ENCODE data around the gene SMIM10. TPM values are rescaled to one million over a fixed set of nuclear protein-coding genes. Genes with fewer than 3 reads are reported as not detected.

The SMIM10 gene
- total and polyA plus RNA-seq, 5 donors from 2014 or later: not detected

DNA sequence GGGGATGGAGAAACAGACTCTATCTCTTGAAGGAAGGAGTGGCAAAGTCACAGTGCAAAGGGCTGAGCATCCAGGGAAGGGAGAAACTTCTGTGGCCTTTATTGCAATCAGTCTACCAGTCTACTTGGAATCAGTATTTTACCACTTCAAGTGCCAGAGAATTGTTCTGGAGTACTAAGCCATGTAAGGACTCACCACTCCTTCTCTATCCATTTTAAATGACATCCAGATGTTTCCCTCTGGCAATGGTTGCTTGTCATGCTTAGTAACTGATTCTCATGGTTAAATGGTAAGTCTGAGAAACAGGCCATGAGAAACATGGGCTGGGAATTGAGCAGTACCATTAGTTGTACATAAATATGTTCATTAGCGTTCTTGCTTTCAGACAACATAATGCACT is 21.1 kb upstream of the SMIM10 start:
- no peaks in the 10 kb centered on the region for H3K9me3 ChIP-seq (ENCODE audit: control insufficient read depth in 2 of 2, low read length in 2 of 2)
- H3K9me3 Mint-ChIP-seq: peaks cover 0 to 3% (median 0%) of the 10 kb centered on the region in 7 donors
- no peaks in the 10 kb centered on the region for H3K27me3 ChIP-seq (ENCODE audit: control insufficient read depth, insufficient read depth, low read length)
- H3K4me1 Mint-ChIP-seq: no peaks in the 10 kb centered on the region
- ATAC-seq (ENCODE audit: low read depth in 2 of 2): no peak
- H3K27me3 Mint-ChIP-seq: peaks cover 9% of the 10 kb centered on the region
- H3K4me3 Mint-ChIP-seq: no peak overlapping the region
- no peaks in the 10 kb centered on the region for H3K36me3 Mint-ChIP-seq
- H3K4me3 ChIP-seq (ENCODE audit: low read depth, low read length): no peak overlapping the region
- DNase-seq: no peak
- no peaks in the 10 kb centered on the region for H3K36me3 ChIP-seq (ENCODE audit: control insufficient read depth, insufficient read depth, low read length)
- no peaks in the 10 kb centered on the region for H3K4me1 ChIP-seq (ENCODE audit: control insufficient read depth, insufficient read depth, low read length, poor library complexity, severe bottlenecking)
- no peak overlapping the region for H3K27ac ChIP-seq (ENCODE audit: insufficient read depth, low read length, poor library complexity, severe bottlenecking)
- H3K27ac Mint-ChIP-seq: no peak overlapping the region

GRCh38 chrX:134971926-134972325 is 18.9 kb upstream of the SMIM10 start:
- Histone ChIP-seq H3K4me3 (ENCODE audit: low read depth, low read length) (no peak overlapping the region), H3K36me3 (ENCODE audit: control insufficient read depth, insufficient read depth, low read length) (no peaks in the 10 kb centered on the region), H3K4me1 (ENCODE audit: control insufficient read depth, insufficient read depth, low read length, poor library complexity, severe bottlenecking) (no peaks in the 10 kb centered on the region), H3K9me3 (ENCODE audit: control insufficient read depth in 2 of 2, low read length in 2 of 2) (no peaks in the 10 kb centered on the region), H3K27ac (ENCODE audit: insufficient read depth, low read length, poor library complexity, severe bottlenecking) (no peak overlapping the region), H3K27me3 (ENCODE audit: control insufficient read depth, insufficient read depth, low read length) (no peaks in the 10 kb centered on the region)
- no peaks in the 10 kb centered on the region for H3K4me1 Mint-ChIP-seq
- peaks cover 0 to 3% (median 0%) of the 10 kb centered on the region in 7 donors for H3K9me3 Mint-ChIP-seq
- H3K27me3 Mint-ChIP-seq: peaks cover 4% of the 10 kb centered on the region
- H3K27ac Mint-ChIP-seq: no peak overlapping the region
- H3K36me3 Mint-ChIP-seq: no peaks in the 10 kb centered on the region
- no peak overlapping the region for H3K4me3 Mint-ChIP-seq
- ATAC-seq (ENCODE audit: low read depth in 2 of 2): no peak
- no peak for DNase-seq

DNA sequence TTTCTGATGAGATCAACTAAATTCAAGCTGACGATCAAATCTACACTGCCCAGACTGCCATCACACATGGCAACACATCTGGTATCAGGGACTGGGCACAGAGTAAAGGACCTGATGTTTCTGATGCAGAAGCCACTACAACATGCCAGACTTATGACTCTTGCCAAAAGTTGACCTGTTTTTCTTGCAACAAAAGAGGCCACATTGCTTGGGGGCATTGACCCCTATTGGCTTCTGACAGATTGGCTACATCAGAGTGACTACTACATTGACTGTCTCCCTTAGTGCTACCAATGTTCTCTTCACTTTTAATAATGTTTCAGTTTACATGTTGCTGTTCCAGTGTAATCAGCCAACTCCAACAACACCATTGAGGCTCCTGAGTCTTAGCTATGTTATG is 15.3 kb upstream of the SMIM10 start:
- H3K4me1 ChIP-seq (ENCODE audit: control insufficient read depth, insufficient read depth, low read length, poor library complexity, severe bottlenecking): no peaks in the 10 kb centered on the region
- Mint-ChIP-seq H3K4me1 (no peaks in the 10 kb centered on the region), H3K4me3 (no peak overlapping the region), H3K27me3 (peaks cover 6% of the 10 kb centered on the region), H3K27ac (no peak overlapping the region), H3K36me3 (no peaks in the 10 kb centered on the region), H3K9me3 (no peaks in the 10 kb centered on the region)
- no peak overlapping the region for H3K4me3 ChIP-seq (ENCODE audit: low read depth, low read length)
- ATAC-seq (ENCODE audit: low read depth in 2 of 2): no peak
- H3K27me3 ChIP-seq (ENCODE audit: control insufficient read depth, insufficient read depth, low read length): no peaks in the 10 kb centered on the region
- DNase-seq: no peak
- no peaks in the 10 kb centered on the region for H3K36me3 ChIP-seq (ENCODE audit: control insufficient read depth, insufficient read depth, low read length)
- H3K27ac ChIP-seq (ENCODE audit: insufficient read depth, low read length, poor library complexity, severe bottlenecking): no peak overlapping the region
- no peaks in the 10 kb centered on the region for H3K9me3 ChIP-seq (ENCODE audit: control insufficient read depth in 2 of 2, low read length in 2 of 2)

GRCh38 chrX:134981910-134982309 is 8.9 kb upstream of the SMIM10 start:
- H3K4me3 ChIP-seq (ENCODE audit: low read depth, low read length): no peak overlapping the region
- no peaks in the 10 kb centered on the region for H3K36me3 Mint-ChIP-seq
- H3K4me1 ChIP-seq (ENCODE audit: control insufficient read depth, insufficient read depth, low read length, poor library complexity, severe bottlenecking): no peaks in the 10 kb centered on the region
- H3K36me3 ChIP-seq (ENCODE audit: control insufficient read depth, insufficient read depth, low read length): no peaks in the 10 kb centered on the region
- ATAC-seq (ENCODE audit: low read depth in 2 of 2) (no peak), DNase-seq (no peak)
- no peak overlapping the region for H3K27ac Mint-ChIP-seq
- H3K27ac ChIP-seq (ENCODE audit: insufficient read depth, low read length, poor library complexity, severe bottlenecking): no peak overlapping the region
- H3K9me3 Mint-ChIP-seq: peaks cover 0 to 2% (median 0%) of the 10 kb centered on the region in 7 donors
- no peaks in the 10 kb centered on the region for H3K9me3 ChIP-seq (ENCODE audit: control insufficient read depth in 2 of 2, low read length in 2 of 2)
- no peak overlapping the region for H3K4me3 Mint-ChIP-seq
- H3K4me1 Mint-ChIP-seq: no peaks in the 10 kb centered on the region
- peaks cover 3% of the 10 kb centered on the region for H3K27me3 ChIP-seq (ENCODE audit: control insufficient read depth, insufficient read depth, low read length)
- peaks cover 27% of the 10 kb centered on the region for H3K27me3 Mint-ChIP-seq

DNA sequence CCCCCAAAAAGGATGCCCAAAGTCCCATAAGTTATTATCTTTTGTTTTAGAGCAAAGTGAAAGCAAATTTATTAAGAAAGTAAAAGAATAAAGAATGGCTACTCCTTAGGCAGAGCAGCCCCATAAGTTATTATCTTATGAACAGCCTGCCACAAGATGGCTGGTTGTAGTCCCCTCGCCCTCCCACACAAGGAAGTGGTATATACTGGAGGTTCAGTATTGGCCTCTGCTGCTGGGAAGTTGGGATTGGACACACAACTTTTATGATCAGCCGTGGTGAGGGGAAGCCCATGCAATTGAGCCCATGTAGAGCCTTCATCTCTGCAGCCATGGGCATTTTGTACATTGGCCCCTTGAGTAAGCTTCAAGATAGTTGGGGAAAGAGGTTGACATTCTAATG is 8.0 kb upstream of the SMIM10 start:
- Histone ChIP-seq H3K36me3 (ENCODE audit: control insufficient read depth, insufficient read depth, low read length) (no peaks in the 10 kb centered on the region), H3K27me3 (ENCODE audit: control insufficient read depth, insufficient read depth, low read length) (peaks cover 3% of the 10 kb centered on the region), H3K4me1 (ENCODE audit: control insufficient read depth, insufficient read depth, low read length, poor library complexity, severe bottlenecking) (no peaks in the 10 kb centered on the region), H3K27ac (ENCODE audit: insufficient read depth, low read length, poor library complexity, severe bottlenecking) (no peak overlapping the region), H3K4me3 (ENCODE audit: low read depth, low read length) (no peak overlapping the region), H3K9me3 (ENCODE audit: control insufficient read depth in 2 of 2, low read length in 2 of 2) (no peaks in the 10 kb centered on the region)
- H3K27ac Mint-ChIP-seq: no peak overlapping the region
- ATAC-seq (ENCODE audit: low read depth in 2 of 2) (no peak), DNase-seq (no peak)
- H3K4me3 Mint-ChIP-seq: no peak overlapping the region
- peaks cover 0 to 2% (median 0%) of the 10 kb centered on the region in 7 donors for H3K9me3 Mint-ChIP-seq
- peaks cover 24% of the 10 kb centered on the region for H3K27me3 Mint-ChIP-seq
- no peaks in the 10 kb centered on the region for H3K36me3 Mint-ChIP-seq
- H3K4me1 Mint-ChIP-seq: no peaks in the 10 kb centered on the region

- Mint-ChIP-seq H3K27ac (no peak overlapping the region), H3K27me3 (peaks cover 38% of the 10 kb centered on the region), H3K9me3 (peaks cover 0 to 3% (median 0%) of the 10 kb centered on the region in 7 donors), H3K36me3 (no peaks in the 10 kb centered on the region), H3K4me3 (no peak overlapping the region), H3K4me1 (peaks cover 0 to 4% (median 0%) of the 10 kb centered on the region in 4 donors)
- H3K27me3 ChIP-seq (ENCODE audit: control insufficient read depth, insufficient read depth, low read length): peaks cover 14% of the 10 kb centered on the region
- H3K36me3 ChIP-seq (ENCODE audit: control insufficient read depth, insufficient read depth, low read length): no peaks in the 10 kb centered on the region
- H3K4me1 ChIP-seq (ENCODE audit: control insufficient read depth, insufficient read depth, low read length, poor library complexity, severe bottlenecking): no peaks in the 10 kb centered on the region
- H3K4me3 ChIP-seq (ENCODE audit: low read depth, low read length): no peak overlapping the region
- H3K27ac ChIP-seq (ENCODE audit: insufficient read depth, low read length, poor library complexity, severe bottlenecking): no peak overlapping the region
- DNase-seq (no peak), ATAC-seq (ENCODE audit: low read depth in 2 of 2) (no peak)
- H3K9me3 ChIP-seq (ENCODE audit: control insufficient read depth in 2 of 2, low read length in 2 of 2): no peaks in the 10 kb centered on the region
Observed at GRCh38 chrX:134985479-134985878, 5.3 kb upstream of the SMIM10 start.

DNA sequence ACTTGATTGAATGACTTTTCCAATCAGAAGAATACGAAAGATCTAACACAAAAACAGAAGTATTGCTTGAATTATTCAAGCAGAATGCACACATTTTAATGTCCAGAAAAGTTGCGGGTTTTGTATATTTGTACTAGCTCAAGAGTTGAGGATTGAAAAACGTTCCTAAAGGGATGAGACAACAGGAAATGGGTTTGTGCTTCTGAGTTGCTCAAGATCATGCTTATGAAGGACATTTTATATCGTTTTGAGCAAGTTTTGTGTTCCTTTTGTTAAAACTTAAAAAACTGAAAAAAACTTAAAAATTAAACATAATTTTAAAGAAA is 353 bp upstream of the SMIM10 start:
- H3K27me3 ChIP-seq (ENCODE audit: control insufficient read depth, insufficient read depth, low read length): peaks cover 16% of the 10 kb centered on the region
- peaks cover 0 to 10% (median 5%) of the 10 kb centered on the region in 4 donors for H3K4me1 Mint-ChIP-seq
- H3K4me1 ChIP-seq (ENCODE audit: control insufficient read depth, insufficient read depth, low read length, poor library complexity, severe bottlenecking): peaks cover 8% of the 10 kb centered on the region
- peaks cover 0 to 3% (median 0%) of the 10 kb centered on the region in 7 donors for H3K9me3 Mint-ChIP-seq
- ATAC-seq (ENCODE audit: low read depth in 2 of 2): no peak
- no peak for DNase-seq
- H3K27ac Mint-ChIP-seq: no peak overlapping the region
- H3K27ac ChIP-seq (ENCODE audit: insufficient read depth, low read length, poor library complexity, severe bottlenecking): no peak overlapping the region
- H3K9me3 ChIP-seq (ENCODE audit: control insufficient read depth in 2 of 2, low read length in 2 of 2): no peaks in the 10 kb centered on the region
- H3K4me3 Mint-ChIP-seq: no peak overlapping the region
- no peaks in the 10 kb centered on the region for H3K36me3 ChIP-seq (ENCODE audit: control insufficient read depth, insufficient read depth, low read length)
- peaks cover 41% of the 10 kb centered on the region for H3K27me3 Mint-ChIP-seq
- no peaks in the 10 kb centered on the region for H3K36me3 Mint-ChIP-seq
- H3K4me3 ChIP-seq (ENCODE audit: low read depth, low read length): no peak overlapping the region

DNA sequence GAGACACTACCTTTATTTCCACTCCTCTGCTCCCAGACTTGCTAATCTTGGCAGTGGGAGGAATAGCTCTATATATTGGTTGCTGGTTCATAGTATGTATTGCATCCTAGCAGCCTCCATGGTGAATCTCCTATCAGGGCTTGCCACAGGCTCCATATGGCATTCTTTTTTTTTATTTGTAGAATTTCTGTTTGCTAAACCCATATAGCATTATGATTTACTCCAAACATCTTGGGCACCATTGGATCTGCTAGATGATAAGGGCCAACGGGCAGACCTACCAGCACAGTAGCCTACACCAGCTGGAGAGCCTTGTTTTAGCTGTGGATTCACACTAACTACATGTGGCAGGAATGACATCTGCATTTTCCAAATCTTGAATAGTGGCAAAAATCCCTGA is 6.9 kb downstream of the SMIM10 start:
- H3K36me3 ChIP-seq (ENCODE audit: control insufficient read depth, insufficient read depth, low read length): no peaks in the 10 kb centered on the region
- Mint-ChIP-seq H3K9me3 (no peaks in the 10 kb centered on the region), H3K27me3 (peaks cover 17% of the 10 kb centered on the region), H3K36me3 (no peaks in the 10 kb centered on the region), H3K27ac (no peak overlapping the region), H3K4me3 (no peak overlapping the region), H3K4me1 (peaks cover 0 to 2% (median 0%) of the 10 kb centered on the region in 4 donors)
- H3K4me3 ChIP-seq (ENCODE audit: low read depth, low read length): no peak overlapping the region
- no peak overlapping the region for H3K27ac ChIP-seq (ENCODE audit: insufficient read depth, low read length, poor library complexity, severe bottlenecking)
- no peak for ATAC-seq (ENCODE audit: low read depth in 2 of 2)
- no peaks in the 10 kb centered on the region for H3K9me3 ChIP-seq (ENCODE audit: control insufficient read depth in 2 of 2, low read length in 2 of 2)
- no peaks in the 10 kb centered on the region for H3K4me1 ChIP-seq (ENCODE audit: control insufficient read depth, insufficient read depth, low read length, poor library complexity, severe bottlenecking)
- no peaks in the 10 kb centered on the region for H3K27me3 ChIP-seq (ENCODE audit: control insufficient read depth, insufficient read depth, low read length)
- no peak for DNase-seq
